Thyroid gland (tissue), 4 donors: ENCODE measurements around the gene ING2.

Source experiments
- POLR2A ChIP-seq, 2 donors: fragments of 450-650 bp; IDR thresholded peaks; one replicate each; pipeline ENCODE4 v1.6.1; 2017; ENCODE audit warnings: antibody characterized with exemption in 2 of 2, mild to moderate bottlenecking in 2 of 2, moderate library complexity in 1 of 2
- TF ChIP-seq, protein P1 (sequence below), 6 experiments: fragments of 200-600 bp in 3 of 6; fragments of 450-650 bp in 3 of 6; sonication (generic) in 3 of 6; IDR thresholded peaks; one replicate each; pipeline ENCODE4 v1.5.1; 2016 to 2019; ENCODE audit warnings: antibody characterized with exemption in 6 of 6, mild to moderate bottlenecking in 2 of 6, inconsistent platforms in 1 of 6, moderate library complexity in 1 of 6

GRCh38 chr4:183469285-183469684 is 35.6 kb upstream of the ING2 start:
- TF ChIP-seq POLR2A (IDR thresholded peaks at IDR 0.05) = no peak
- TF ChIP-seq, protein P1, sequence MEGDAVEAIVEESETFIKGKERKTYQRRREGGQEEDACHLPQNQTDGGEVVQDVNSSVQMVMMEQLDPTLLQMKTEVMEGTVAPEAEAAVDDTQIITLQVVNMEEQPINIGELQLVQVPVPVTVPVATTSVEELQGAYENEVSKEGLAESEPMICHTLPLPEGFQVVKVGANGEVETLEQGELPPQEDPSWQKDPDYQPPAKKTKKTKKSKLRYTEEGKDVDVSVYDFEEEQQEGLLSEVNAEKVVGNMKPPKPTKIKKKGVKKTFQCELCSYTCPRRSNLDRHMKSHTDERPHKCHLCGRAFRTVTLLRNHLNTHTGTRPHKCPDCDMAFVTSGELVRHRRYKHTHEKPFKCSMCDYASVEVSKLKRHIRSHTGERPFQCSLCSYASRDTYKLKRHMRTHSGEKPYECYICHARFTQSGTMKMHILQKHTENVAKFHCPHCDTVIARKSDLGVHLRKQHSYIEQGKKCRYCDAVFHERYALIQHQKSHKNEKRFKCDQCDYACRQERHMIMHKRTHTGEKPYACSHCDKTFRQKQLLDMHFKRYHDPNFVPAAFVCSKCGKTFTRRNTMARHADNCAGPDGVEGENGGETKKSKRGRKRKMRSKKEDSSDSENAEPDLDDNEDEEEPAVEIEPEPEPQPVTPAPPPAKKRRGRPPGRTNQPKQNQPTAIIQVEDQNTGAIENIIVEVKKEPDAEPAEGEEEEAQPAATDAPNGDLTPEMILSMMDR (IDR thresholded peaks at IDR 0.05) = no peak
